DLD1 (cell line): ENCODE results near the gene CHRNA4.

ENCODE experiments used
- in situ Hi-C: cut with HindIII; loops from 2 replicates; pipeline ENCODE4 v1.10.0; 2017; ENCODE audit warnings: low sequenced_read_pairs

Gene CHRNA4

GRCh38 chr20:63326314-63327230, 34.6 kb downstream of the CHRNA4 start:
- in situ Hi-C loops: no loop called here

GRCh38 chr20:63325554-63326313, 35.4 kb downstream of the CHRNA4 start:
- in situ Hi-C loops: no loop called here

- in situ Hi-C loops: no loop called here
These were observed 36.1 kb downstream of the CHRNA4 start for GRCh38 chr20:63325021-63325471.

GRCh38 chr20:63323357-63323981, 37.7 kb downstream of the CHRNA4 start:
- in situ Hi-C loops: no loop called here

GRCh38 chr20:63322933-63323273, 38.2 kb downstream of the CHRNA4 start:
- in situ Hi-C loops: no loop called here

GRCh38 chr20:63322146-63322932, 38.8 kb downstream of the CHRNA4 start:
- in situ Hi-C loops: no loop called here

- in situ Hi-C loops: no loop called here
These were observed 39.9 kb downstream of the CHRNA4 start for GRCh38 chr20:63321148-63321831.

- in situ Hi-C loops: no loop called here
These were observed 40.5 kb downstream of the CHRNA4 start for GRCh38 chr20:63320616-63321147.

- in situ Hi-C loops: no loop called here
These were observed 41.1 kb downstream of the CHRNA4 start for GRCh38 chr20:63320041-63320511.

GRCh38 chr20:63319164-63320040, 41.7 kb downstream of the CHRNA4 start:
- in situ Hi-C loops: no loop called here

GRCh38 chr20:63318391-63319163, 42.6 kb downstream of the CHRNA4 start:
- in situ Hi-C loops: no loop called here

GRCh38 chr20:63317601-63318291, 43.4 kb downstream of the CHRNA4 start:
- in situ Hi-C loops: no loop called here

- in situ Hi-C loops: no loop called here
These were observed 44.1 kb downstream of the CHRNA4 start for GRCh38 chr20:63317061-63317460.

GRCh38 chr20:63316502-63316921, 44.6 kb downstream of the CHRNA4 start:
- in situ Hi-C loops: no loop called here

- in situ Hi-C loops: no loop called here
These were observed 45.2 kb downstream of the CHRNA4 start for GRCh38 chr20:63315731-63316491.

GRCh38 chr20:63315240-63315689, 45.9 kb downstream of the CHRNA4 start:
- in situ Hi-C loops: no loop called here
